ENCODE data around the gene BICD1. TPM values are rescaled to one million over a fixed set of nuclear protein-coding genes. Genes with fewer than 3 reads are reported as not detected.

Gene BICD1
- total and polyA plus RNA-seq, 4 donors = 3.0 to 42.6 (median 25.2) TPM

- H3K4me1 ChIP-seq (ENCODE audit: control insufficient read depth in 1 of 2, insufficient read depth in 2 of 2, low read length in 2 of 2) = no peaks in the 10 kb centered on the region
- no peak overlapping the region for H3K4me3 ChIP-seq (ENCODE audit: low read length in 2 of 2)
- DNase-seq (peak in 1 of 2 donors; percentile 23), ATAC-seq (ENCODE audit: low FRiP score) (no peak)
- 88 to 92% methylated on average over 4 of the region's 4 CpGs for WGBS, 2 donors
- H3K27ac ChIP-seq (ENCODE audit: low read depth in 1 of 2, low read length in 2 of 2) = no peak overlapping the region
- H3K36me3 ChIP-seq (ENCODE audit: control insufficient read depth in 1 of 2, insufficient read depth in 2 of 2, low read length in 1 of 2) = no peaks in the 10 kb centered on the region
- no peaks in the 10 kb centered on the region for H3K9me3 ChIP-seq (ENCODE audit: control insufficient read depth, low read length)
- intact Hi-C loops (cut with DNase I) = no loop called here
- H3K27me3 ChIP-seq (ENCODE audit: control insufficient read depth in 1 of 2, insufficient read depth in 2 of 2, low read length in 1 of 2) = no peaks in the 10 kb centered on the region
Observed at GRCh38 chr12:32398181-32398580, 291.5 kb downstream of the BICD1 start.

- intact Hi-C loops (cut with DNase I) = no loop called here
- no peak overlapping the region for H3K27ac ChIP-seq (ENCODE audit: low read depth in 1 of 2, low read length in 2 of 2)
- no peaks in the 10 kb centered on the region for H3K27me3 ChIP-seq (ENCODE audit: control insufficient read depth in 1 of 2, insufficient read depth in 2 of 2, low read length in 1 of 2)
- H3K36me3 ChIP-seq (ENCODE audit: control insufficient read depth in 1 of 2, insufficient read depth in 2 of 2, low read length in 1 of 2) = no peaks in the 10 kb centered on the region
- ATAC-seq (ENCODE audit: low FRiP score) (peak; percentile 2), DNase-seq (no peak)
- H3K9me3 ChIP-seq (ENCODE audit: control insufficient read depth, low read length) = no peaks in the 10 kb centered on the region
- peak overlapping the region in 1 of 2 donors; percentile 64 for H3K4me3 ChIP-seq (ENCODE audit: low read length in 2 of 2)
- WGBS, 2 donors = 3 to 7% methylated on average over 13 to 36 of the region's 36 CpGs
- H3K4me1 ChIP-seq (ENCODE audit: control insufficient read depth in 1 of 2, insufficient read depth in 2 of 2, low read length in 2 of 2) = no peaks in the 10 kb centered on the region
Observed at GRCh38 chr12:32398816-32399369, 292.2 kb downstream of the BICD1 start.

GRCh38 chr12:32399370-32400113 is 292.9 kb downstream of the BICD1 start, which contains the start of gene FGD4:
TSS of gene FGD4 (plus strand) at chr12:32399558.
- WGBS, 2 donors = 0 to 1% methylated on average over 62 to 82 of the region's 82 CpGs
- intact Hi-C loops (cut with DNase I) = no loop called here

GRCh38 chr12:32400114-32400672 is 293.5 kb downstream of the BICD1 start:
- Histone ChIP-seq H3K27me3 (ENCODE audit: control insufficient read depth in 1 of 2, insufficient read depth in 2 of 2, low read length in 1 of 2) (no peaks in the 10 kb centered on the region), H3K36me3 (ENCODE audit: control insufficient read depth in 1 of 2, insufficient read depth in 2 of 2, low read length in 1 of 2) (no peaks in the 10 kb centered on the region), H3K9me3 (ENCODE audit: control insufficient read depth, low read length) (no peaks in the 10 kb centered on the region), H3K27ac (ENCODE audit: low read depth in 1 of 2, low read length in 2 of 2) (no peak overlapping the region), H3K4me1 (ENCODE audit: control insufficient read depth in 1 of 2, insufficient read depth in 2 of 2, low read length in 2 of 2) (no peaks in the 10 kb centered on the region), H3K4me3 (ENCODE audit: low read length in 2 of 2) (peak overlapping the region; percentile 28 to 64)
- 12 to 14% methylated on average over 15 of the region's 15 CpGs for WGBS, 2 donors
- intact Hi-C loops (cut with DNase I) = no loop called here
- DNase-seq = no peak
- ATAC-seq (ENCODE audit: low FRiP score) = no peak

More at GRCh38 chr12:32399370-32400113, 292.9 kb downstream of the BICD1 start, which contains the start of gene FGD4:
- no peak within 1 kb of the TSS for H3K27ac ChIP-seq (ENCODE audit: low read depth in 1 of 2, low read length in 2 of 2)
- ATAC-seq (ENCODE audit: low FRiP score) (peak; percentile 93), DNase-seq (peak; percentile 89 to 93)
- H3K36me3 ChIP-seq (ENCODE audit: control insufficient read depth in 1 of 2, insufficient read depth in 2 of 2, low read length in 1 of 2) = no peaks in the 10 kb centered on the region
- H3K4me1 ChIP-seq (ENCODE audit: control insufficient read depth in 1 of 2, insufficient read depth in 2 of 2, low read length in 2 of 2) = no peaks in the 10 kb centered on the region
- peak within 1 kb of the TSS; percentile 28 to 64 for H3K4me3 ChIP-seq (ENCODE audit: low read length in 2 of 2)
- H3K9me3 ChIP-seq (ENCODE audit: control insufficient read depth, low read length) = no peaks in the 10 kb centered on the region
- no peaks in the 10 kb centered on the region for H3K27me3 ChIP-seq (ENCODE audit: control insufficient read depth in 1 of 2, insufficient read depth in 2 of 2, low read length in 1 of 2)

- intact Hi-C loops (cut with DNase I) = no loop called here
- ATAC-seq (ENCODE audit: low FRiP score) = no peak
- H3K36me3 ChIP-seq (ENCODE audit: control insufficient read depth in 1 of 2, insufficient read depth in 2 of 2, low read length in 1 of 2) = no peaks in the 10 kb centered on the region
- no peaks in the 10 kb centered on the region for H3K9me3 ChIP-seq (ENCODE audit: control insufficient read depth, low read length)
- no peak overlapping the region for H3K27ac ChIP-seq (ENCODE audit: low read depth in 1 of 2, low read length in 2 of 2)
- no peak overlapping the region for H3K4me3 ChIP-seq (ENCODE audit: low read length in 2 of 2)
- H3K27me3 ChIP-seq (ENCODE audit: control insufficient read depth in 1 of 2, insufficient read depth in 2 of 2, low read length in 1 of 2) = no peaks in the 10 kb centered on the region
- H3K4me1 ChIP-seq (ENCODE audit: control insufficient read depth in 1 of 2, insufficient read depth in 2 of 2, low read length in 2 of 2) = no peaks in the 10 kb centered on the region
- WGBS, 2 donors = 46 to 53% methylated on average over 2 of the region's 2 CpGs
- no peak for DNase-seq
Observed at GRCh38 chr12:32400866-32401265, 294.2 kb downstream of the BICD1 start.

GRCh38 chr12:32402170-32402569 is 295.5 kb downstream of the BICD1 start:
- 89 to 92% methylated on average over 10 of the region's 10 CpGs for WGBS, 2 donors
- Histone ChIP-seq H3K9me3 (ENCODE audit: control insufficient read depth, low read length) (no peaks in the 10 kb centered on the region), H3K27me3 (ENCODE audit: control insufficient read depth in 1 of 2, insufficient read depth in 2 of 2, low read length in 1 of 2) (no peaks in the 10 kb centered on the region), H3K27ac (ENCODE audit: low read depth in 1 of 2, low read length in 2 of 2) (no peak overlapping the region), H3K4me1 (ENCODE audit: control insufficient read depth in 1 of 2, insufficient read depth in 2 of 2, low read length in 2 of 2) (no peaks in the 10 kb centered on the region), H3K36me3 (ENCODE audit: control insufficient read depth in 1 of 2, insufficient read depth in 2 of 2, low read length in 1 of 2) (no peaks in the 10 kb centered on the region), H3K4me3 (ENCODE audit: low read length in 2 of 2) (no peak overlapping the region)
- intact Hi-C loops (cut with DNase I) = no loop called here
- ATAC-seq (ENCODE audit: low FRiP score) (no peak), DNase-seq (no peak)

GRCh38 chr12:32402946-32403345 is 296.3 kb downstream of the BICD1 start:
- no peaks in the 10 kb centered on the region for H3K27me3 ChIP-seq (ENCODE audit: control insufficient read depth in 1 of 2, insufficient read depth in 2 of 2, low read length in 1 of 2)
- H3K4me3 ChIP-seq (ENCODE audit: low read length in 2 of 2) = no peak overlapping the region
- ATAC-seq (ENCODE audit: low FRiP score) = no peak
- H3K4me1 ChIP-seq (ENCODE audit: control insufficient read depth in 1 of 2, insufficient read depth in 2 of 2, low read length in 2 of 2) = no peaks in the 10 kb centered on the region
- no peaks in the 10 kb centered on the region for H3K9me3 ChIP-seq (ENCODE audit: control insufficient read depth, low read length)
- no peaks in the 10 kb centered on the region for H3K36me3 ChIP-seq (ENCODE audit: control insufficient read depth in 1 of 2, insufficient read depth in 2 of 2, low read length in 1 of 2)
- H3K27ac ChIP-seq (ENCODE audit: low read depth in 1 of 2, low read length in 2 of 2) = no peak overlapping the region
- WGBS, 2 donors = 3 to 13% methylated on average over 1 of the region's 1 CpG
- DNase-seq = no peak
- intact Hi-C loops (cut with DNase I) = no loop called here

- ATAC-seq (ENCODE audit: low FRiP score) (no peak), DNase-seq (no peak)
- H3K27me3 ChIP-seq (ENCODE audit: control insufficient read depth in 1 of 2, insufficient read depth in 2 of 2, low read length in 1 of 2) = no peaks in the 10 kb centered on the region
- no peak overlapping the region for H3K4me3 ChIP-seq (ENCODE audit: low read length in 2 of 2)
- WGBS, 2 donors = 91 to 92% methylated on average over 3 of the region's 3 CpGs
- no peak overlapping the region for H3K27ac ChIP-seq (ENCODE audit: low read depth in 1 of 2, low read length in 2 of 2)
- no peaks in the 10 kb centered on the region for H3K9me3 ChIP-seq (ENCODE audit: control insufficient read depth, low read length)
- no peaks in the 10 kb centered on the region for H3K36me3 ChIP-seq (ENCODE audit: control insufficient read depth in 1 of 2, insufficient read depth in 2 of 2, low read length in 1 of 2)
- intact Hi-C loops (cut with DNase I) = no loop called here
- H3K4me1 ChIP-seq (ENCODE audit: control insufficient read depth in 1 of 2, insufficient read depth in 2 of 2, low read length in 2 of 2) = no peaks in the 10 kb centered on the region
Observed at GRCh38 chr12:32407795-32408194, 301.1 kb downstream of the BICD1 start.

- no peak overlapping the region for H3K4me3 ChIP-seq (ENCODE audit: low read length in 2 of 2)
- H3K27ac ChIP-seq (ENCODE audit: low read depth in 1 of 2, low read length in 2 of 2) = no peak overlapping the region
- ATAC-seq (ENCODE audit: low FRiP score) (no peak), DNase-seq (no peak)
- no peaks in the 10 kb centered on the region for H3K36me3 ChIP-seq (ENCODE audit: control insufficient read depth in 1 of 2, insufficient read depth in 2 of 2, low read length in 1 of 2)
- no peaks in the 10 kb centered on the region for H3K27me3 ChIP-seq (ENCODE audit: control insufficient read depth in 1 of 2, insufficient read depth in 2 of 2, low read length in 1 of 2)
- intact Hi-C loops (cut with DNase I) = no loop called here
- no peaks in the 10 kb centered on the region for H3K4me1 ChIP-seq (ENCODE audit: control insufficient read depth in 1 of 2, insufficient read depth in 2 of 2, low read length in 2 of 2)
- 63 to 76% methylated on average over 3 of the region's 3 CpGs for WGBS, 2 donors
- H3K9me3 ChIP-seq (ENCODE audit: control insufficient read depth, low read length) = no peaks in the 10 kb centered on the region
Observed at GRCh38 chr12:32413412-32413811, 306.8 kb downstream of the BICD1 start.

Data from aorta (tissue), 5 donors.